Activated T-cell treated with anti-CD3 and anti-CD28 coated beads for 24 hours (primary cell): ENCODE data around the gene THBS1.

Source experiments
- DNase-seq: peaks from one replicate; pipeline ENCODE4 v3.0.0-alpha.2; 2020; ENCODE audit warnings: low read depth

Gene THBS1

GRCh38 chr15:39608185-39609139 is 27.6 kb downstream of the THBS1 start:
- no peak for DNase-seq

- no peak for DNase-seq
These were observed 28.5 kb downstream of the THBS1 start for GRCh38 chr15:39609166-39609916.

- DNase-seq: no peak
These were observed 29.8 kb downstream of the THBS1 start for GRCh38 chr15:39610665-39611064.

- no peak for DNase-seq
These were observed 32.4 kb downstream of the THBS1 start for GRCh38 chr15:39613271-39613670.

GRCh38 chr15:39613861-39614260 is 33.0 kb downstream of the THBS1 start:
- no peak for DNase-seq

- no peak for DNase-seq
These were observed 36.0 kb downstream of the THBS1 start for GRCh38 chr15:39616731-39617455.

GRCh38 chr15:39618063-39618823 is 37.4 kb downstream of the THBS1 start:
- DNase-seq: no peak

- DNase-seq: no peak
These were observed 40.3 kb downstream of the THBS1 start for GRCh38 chr15:39621210-39621609.

- no peak for DNase-seq
These were observed 41.1 kb downstream of the THBS1 start for GRCh38 chr15:39621976-39622375.

GRCh38 chr15:39622660-39623516 is 42.0 kb downstream of the THBS1 start:
- DNase-seq: no peak

- peak; percentile 9 for DNase-seq
These were observed 42.7 kb downstream of the THBS1 start for GRCh38 chr15:39623529-39623931.

- DNase-seq: peak; percentile 28
These were observed 43.9 kb downstream of the THBS1 start for GRCh38 chr15:39624806-39625205.

GRCh38 chr15:39625451-39625850 is 44.6 kb downstream of the THBS1 start:
- DNase-seq: no peak

GRCh38 chr15:39625856-39626255 is 45.0 kb downstream of the THBS1 start:
- DNase-seq: no peak

GRCh38 chr15:39627451-39628143 is 46.7 kb downstream of the THBS1 start:
- no peak for DNase-seq

GRCh38 chr15:39628144-39628508 is 47.2 kb downstream of the THBS1 start:
- DNase-seq: no peak

GRCh38 chr15:39628546-39629257 is 47.8 kb downstream of the THBS1 start:
- no peak for DNase-seq

GRCh38 chr15:39629371-39629770 is 48.5 kb downstream of the THBS1 start:
- peak; percentile 51 for DNase-seq

GRCh38 chr15:39629906-39630305 is 49.0 kb downstream of the THBS1 start:
- no peak for DNase-seq
